KBM-7 (cell line): ENCODE results near the gene SOX6.
"Not testable (repeated sequence)": the region's sequence is repeated elsewhere in the genome, so short reads cannot be mapped to it uniquely, and the experiment has no call there.

ENCODE experiments used
- DNase-seq: peaks from one replicate; pipeline ENCODE4 v3.0.0-alpha.2; 2015
- in situ Hi-C: fragments of 300-500 bp; cut with MboI; formaldehyde crosslinking; loops from 2 replicates; pipeline ENCODE4 v1.14.3; 2020; ENCODE audit warnings: low sequenced_read_pairs, low pct_unique_long_range_greater_than_20kb, mixed read lengths

Gene SOX6

GRCh38 chr11:15938121-15938611 lies 418.2 kb downstream of the SOX6 start:
- DNase-seq, result no peak
- in situ Hi-C loops, result no loop called here

GRCh38 chr11:15937601-15938120 lies 418.7 kb downstream of the SOX6 start:
- no peak for DNase-seq
- in situ Hi-C loops, result no loop called here

DNA sequence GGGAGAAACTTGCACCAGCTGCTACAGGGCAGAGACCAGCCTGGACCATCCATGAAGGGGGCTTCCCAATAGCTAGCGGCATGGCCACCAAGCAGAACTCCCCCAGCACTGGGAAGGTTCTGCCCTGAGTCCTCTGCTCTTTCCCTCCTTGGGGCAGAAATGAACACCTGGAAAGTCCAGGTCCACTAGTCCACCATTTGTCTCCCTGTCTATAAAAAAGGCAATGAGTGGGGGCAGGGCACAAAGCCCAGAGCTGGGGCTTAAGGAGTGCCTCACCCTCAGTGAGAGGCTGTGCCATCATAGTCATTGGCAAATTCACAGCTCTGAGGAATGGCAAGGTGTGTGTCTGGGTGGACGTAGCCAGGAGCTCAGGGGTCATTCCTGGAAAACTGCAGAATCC lies 420.3 kb downstream of the SOX6 start:
- no peak for DNase-seq
- in situ Hi-C loops, result no loop called here

DNA sequence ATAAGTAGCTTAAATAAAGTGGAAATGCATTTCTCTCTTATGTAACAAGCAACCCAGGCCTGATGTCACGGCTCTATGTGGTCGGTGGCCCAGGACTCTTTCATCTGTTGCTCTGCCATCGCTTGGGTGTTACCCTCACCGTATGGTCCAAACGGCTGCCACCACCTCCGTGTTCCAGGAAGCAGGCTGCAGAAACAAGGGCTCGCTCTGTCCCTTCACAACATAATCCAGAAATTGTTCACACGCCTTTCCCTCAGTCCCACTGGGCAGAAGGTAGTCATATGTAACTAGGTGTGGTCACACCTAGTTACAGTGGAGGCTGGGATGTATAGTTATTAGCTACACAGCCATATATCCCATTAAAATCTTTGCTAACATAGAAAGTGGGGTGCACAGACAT lies 421.0 kb downstream of the SOX6 start:
- in situ Hi-C loops, result no loop called here
- no peak for DNase-seq

DNA sequence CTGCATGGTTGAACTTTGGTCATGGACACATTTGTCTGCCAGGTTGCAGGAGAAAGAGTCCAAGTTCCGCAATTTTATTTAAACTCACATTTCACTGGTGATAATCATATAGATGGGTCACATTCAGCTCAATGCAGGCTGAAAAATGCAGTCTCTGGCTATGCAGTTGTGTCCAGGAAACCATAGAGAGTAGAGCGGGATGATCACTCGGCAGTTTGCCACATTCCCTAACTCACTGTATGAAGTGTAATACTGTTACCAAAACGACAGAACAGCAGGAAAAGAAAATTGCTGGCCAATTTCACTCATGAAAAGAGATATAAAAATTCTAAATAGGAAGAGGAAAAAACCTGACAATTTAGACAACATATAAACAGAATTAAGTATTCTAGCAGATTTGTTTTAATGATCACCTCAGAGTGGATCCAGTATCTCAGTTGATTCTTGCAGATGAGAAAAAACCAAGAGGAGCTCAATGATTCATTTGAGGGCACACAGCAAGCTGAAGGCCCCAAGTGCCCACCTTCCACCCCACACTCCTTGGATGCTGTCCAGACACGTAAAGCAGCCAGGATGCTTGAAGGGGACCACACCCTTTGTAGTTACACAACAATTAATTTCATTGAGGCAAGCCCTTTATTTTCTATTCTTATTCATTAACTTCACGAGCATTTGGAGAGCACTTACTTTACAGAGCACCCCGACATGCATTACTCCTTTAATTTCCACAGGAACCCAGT lies 422.3 kb downstream of the SOX6 start:
- no peak for DNase-seq
- in situ Hi-C loops, result no loop called here

- DNase-seq, result no peak
- in situ Hi-C loops, result no loop called here
These were observed 423.9 kb downstream of the SOX6 start for GRCh38 chr11:15932417-15932816.

- in situ Hi-C loops, result no loop called here
- no peak for DNase-seq
These were observed 424.8 kb downstream of the SOX6 start for GRCh38 chr11:15931497-15931896.

DNA sequence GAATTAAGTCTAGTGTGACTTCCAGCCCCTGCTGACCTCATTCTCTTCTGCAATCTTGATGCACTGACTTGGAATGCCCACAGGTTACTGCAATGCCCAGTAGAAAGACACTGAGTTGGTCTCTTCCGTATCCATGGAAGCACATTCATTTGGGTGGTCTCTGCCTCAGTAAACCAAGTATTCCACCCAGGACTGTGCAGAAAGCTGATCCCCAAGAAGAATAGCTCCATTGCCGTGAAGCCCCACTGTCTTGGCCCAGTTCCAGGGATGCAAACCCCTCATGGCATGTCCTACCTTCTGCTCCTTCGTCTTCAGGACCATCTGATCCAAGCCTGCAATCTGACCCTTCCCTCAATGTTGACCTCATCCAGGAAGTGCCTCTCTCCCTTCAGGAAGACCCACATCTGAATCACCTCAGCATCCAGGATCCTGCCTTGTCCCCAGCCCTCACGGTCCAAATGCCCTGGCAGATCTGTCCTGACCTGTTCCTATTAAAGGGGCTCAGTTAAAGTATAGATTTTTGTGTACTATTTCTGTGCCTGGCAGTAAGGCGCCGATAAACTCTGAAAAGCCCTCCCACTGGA lies 425.8 kb downstream of the SOX6 start:
- in situ Hi-C loops, result no loop called here
- DNase-seq, result no peak

- in situ Hi-C loops, result no loop called here
- DNase-seq, result no peak
These were observed 426.9 kb downstream of the SOX6 start for GRCh38 chr11:15929371-15929901.

DNA sequence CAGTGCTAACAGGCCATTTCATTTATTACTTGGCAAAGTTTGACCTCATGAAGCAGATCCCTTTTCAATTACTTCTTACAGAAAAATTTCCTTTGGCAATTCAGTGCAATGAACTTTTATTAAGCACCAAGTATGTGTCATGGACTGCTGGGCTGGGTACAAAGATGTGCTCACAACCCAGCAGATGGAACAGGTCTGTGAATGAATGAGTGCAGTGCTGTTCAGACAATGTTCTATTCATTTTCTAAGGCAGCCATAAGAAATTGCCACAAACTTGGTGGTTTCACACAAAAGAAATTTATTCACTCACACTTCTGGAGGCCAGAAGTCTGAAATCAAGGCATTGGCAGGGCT lies 428.5 kb downstream of the SOX6 start:
- no peak for DNase-seq
- in situ Hi-C loops, result no loop called here

- in situ Hi-C loops, result no loop called here
- DNase-seq, result no peak
These were observed 429.0 kb downstream of the SOX6 start for GRCh38 chr11:15927196-15927863.

DNA sequence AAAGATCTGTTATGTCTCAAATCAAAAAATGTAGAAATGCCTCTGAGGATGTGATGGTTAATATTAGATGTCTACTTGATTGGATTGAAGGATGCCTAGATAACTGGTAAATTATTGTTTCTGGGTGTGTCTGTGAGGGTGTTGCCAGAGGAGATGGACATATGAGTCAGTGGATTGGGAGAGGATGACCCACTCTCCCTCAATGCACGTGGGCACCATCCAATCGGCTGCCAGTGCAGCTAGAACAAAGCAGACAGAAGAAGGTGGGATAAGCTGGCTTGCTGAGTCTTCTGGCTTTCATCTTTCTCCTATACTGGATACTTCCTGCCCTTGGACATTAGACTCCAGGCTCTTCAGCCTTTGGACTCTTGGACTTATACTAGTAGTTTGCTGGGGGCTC lies 430.3 kb downstream of the SOX6 start:
- in situ Hi-C loops, result no loop called here
- no peak for DNase-seq

- in situ Hi-C loops, result no loop called here
- no peak for DNase-seq
These were observed 433.2 kb downstream of the SOX6 start for GRCh38 chr11:15923183-15923582.

DNA sequence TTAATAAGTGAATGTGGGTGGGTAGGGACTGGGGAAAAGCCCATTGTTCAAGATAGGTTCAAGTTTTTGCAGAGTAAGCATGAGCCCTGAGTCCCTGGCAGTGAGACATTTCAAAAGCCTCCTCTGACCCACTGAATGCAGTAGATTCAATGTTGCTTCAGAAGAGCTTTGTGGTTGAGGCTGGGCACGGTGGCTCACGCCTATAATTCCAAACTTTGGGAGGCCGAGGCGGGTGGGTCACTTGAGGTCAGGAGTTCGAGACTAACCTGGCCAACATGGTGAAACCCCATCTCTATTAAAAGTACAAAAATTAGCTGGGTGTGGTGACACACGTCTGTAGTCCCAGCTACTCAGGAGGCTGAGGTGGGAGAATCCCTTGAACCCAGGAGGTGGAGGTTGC lies 433.6 kb downstream of the SOX6 start:
- DNase-seq, in situ Hi-C loops: not testable (repeated sequence)

DNA sequence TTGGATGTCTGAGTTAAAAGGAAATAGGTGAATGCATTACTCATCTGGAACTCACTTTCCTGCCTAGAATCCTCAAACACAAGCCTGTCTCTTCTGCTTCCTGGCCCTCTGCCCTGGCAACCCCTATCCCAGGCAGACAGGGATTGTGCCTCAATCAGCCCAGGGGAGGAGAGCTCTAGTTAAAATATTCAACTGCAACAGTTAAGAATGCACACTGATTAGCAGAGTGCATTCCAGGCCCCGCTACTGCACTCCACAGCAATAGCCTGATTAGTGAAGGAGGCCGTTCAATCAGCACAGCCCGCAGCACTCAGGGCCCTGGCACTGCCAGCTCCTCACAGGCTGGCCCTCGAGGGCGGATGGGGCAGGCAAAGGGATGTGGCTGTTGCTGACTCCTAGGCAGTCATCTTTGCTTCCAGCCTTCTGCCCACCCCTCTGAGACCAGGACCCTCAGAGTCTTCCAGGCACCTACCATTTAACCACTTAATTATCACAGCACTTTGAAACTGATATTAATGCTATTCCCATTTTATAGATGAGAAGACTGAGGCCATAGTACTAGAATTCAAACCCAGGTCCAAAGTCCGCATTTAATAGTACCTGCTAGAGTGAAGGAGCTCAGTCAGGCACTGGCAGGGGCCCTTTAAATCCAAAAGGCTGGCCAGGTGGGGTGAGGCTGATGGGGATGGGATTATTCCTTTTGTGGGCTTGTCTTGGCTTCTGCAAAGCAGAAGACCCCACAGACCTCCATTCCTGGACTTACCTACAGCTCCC lies 435.3 kb downstream of the SOX6 start:
- in situ Hi-C loops, result no loop called here
- DNase-seq, result no peak

- in situ Hi-C loops, result no loop called here
- DNase-seq, result no peak
These were observed 437.7 kb downstream of the SOX6 start for GRCh38 chr11:15918674-15919073.

DNA sequence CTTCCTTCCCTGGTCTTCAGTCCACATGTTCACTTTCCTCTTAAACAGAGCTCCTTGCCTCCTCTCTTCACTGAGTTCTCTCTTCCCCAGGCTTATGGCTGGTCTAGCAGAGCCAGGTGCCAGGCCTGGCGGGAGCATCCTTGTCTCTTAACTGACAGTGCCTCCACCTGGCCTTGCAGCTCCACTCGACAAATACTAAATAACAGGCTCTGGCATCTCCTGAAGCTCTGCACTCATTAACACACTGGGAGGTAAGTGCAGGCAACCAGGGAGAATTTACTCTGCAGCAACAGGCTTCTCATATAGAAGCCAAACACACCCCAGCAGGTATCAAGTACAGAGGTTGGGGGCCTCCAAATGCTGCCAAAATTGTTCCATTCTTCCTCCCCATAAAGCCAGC lies 438.1 kb downstream of the SOX6 start:
- no peak for DNase-seq
- in situ Hi-C loops, result no loop called here
